ENCODE results near the gene PRDM16.

PRDM16 gene

DNA sequence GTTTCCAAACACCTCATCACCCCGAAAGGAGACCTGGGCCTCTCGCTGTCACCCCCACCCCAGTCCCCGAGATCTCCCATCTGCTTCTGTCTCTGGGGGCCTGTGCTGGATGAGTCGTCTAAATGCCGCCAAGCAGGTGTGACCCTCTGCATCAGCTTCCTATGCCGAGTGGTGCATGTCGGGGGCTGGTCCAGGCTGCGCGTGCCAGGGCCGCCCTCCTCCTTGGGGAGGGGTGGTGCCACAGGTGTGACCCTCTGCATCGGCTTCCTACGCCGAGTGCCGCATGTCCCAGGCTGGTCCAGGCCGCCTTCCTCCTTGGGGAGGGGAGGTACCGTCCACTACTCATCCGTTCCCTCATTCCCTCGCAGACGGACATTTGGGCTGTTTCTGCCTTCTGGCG, 115.7 kb downstream of the PRDM16 start:
- DNase-seq (ENCODE audit: low spot score), result no peak

DNA sequence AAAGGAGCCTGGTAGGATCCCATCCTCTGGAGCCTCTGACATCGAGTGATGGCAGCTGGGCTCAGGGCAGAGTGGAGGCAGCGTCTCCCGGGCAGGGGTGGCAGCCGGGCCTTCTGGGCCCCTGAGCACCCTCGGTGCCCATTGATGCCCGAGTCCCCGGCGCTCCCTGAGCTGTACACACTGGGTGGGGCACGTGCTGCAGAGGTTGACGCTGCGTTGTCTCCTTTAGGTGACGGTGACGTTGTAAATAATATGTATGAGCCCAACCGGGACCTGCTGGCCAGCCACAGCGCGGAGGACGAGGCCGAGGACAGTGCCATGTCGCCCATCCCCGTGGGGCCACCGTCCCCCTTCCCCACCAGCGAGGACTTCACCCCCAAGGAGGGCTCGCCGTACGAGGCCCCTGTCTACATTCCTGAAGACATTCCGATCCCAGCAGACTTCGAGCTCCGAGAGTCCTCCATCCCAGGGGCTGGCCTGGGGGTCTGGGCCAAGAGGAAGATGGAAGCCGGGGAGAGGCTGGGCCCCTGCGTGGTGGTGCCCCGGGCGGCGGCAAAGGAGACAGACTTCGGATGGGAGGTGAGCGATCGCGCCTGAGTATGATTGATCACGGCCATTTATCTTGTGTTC, 117.0 kb downstream of the PRDM16 start:
- DNase-seq (ENCODE audit: low spot score), result no peak

DNA sequence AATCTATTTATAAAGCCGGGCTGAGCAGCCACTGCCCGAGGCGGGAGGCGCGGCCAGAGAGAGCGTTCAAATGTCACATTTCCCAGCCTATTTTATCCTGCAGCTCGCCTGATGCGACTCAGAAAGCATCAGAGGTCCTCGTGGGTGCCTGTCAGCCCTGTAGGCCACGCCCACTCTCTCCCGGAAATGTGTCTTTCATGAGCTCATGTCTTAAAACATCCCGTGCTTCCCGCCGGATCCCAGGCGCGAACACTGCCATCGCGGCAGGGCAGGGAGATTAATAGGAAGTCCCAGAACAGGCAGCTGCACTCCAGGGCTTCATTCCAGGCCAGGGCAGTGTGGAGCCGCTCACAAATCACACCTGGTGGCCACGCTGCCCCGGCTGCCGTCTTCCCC, 117.5 kb downstream of the PRDM16 start:
- DNase-seq (ENCODE audit: low spot score), result peak; percentile 12

DNA sequence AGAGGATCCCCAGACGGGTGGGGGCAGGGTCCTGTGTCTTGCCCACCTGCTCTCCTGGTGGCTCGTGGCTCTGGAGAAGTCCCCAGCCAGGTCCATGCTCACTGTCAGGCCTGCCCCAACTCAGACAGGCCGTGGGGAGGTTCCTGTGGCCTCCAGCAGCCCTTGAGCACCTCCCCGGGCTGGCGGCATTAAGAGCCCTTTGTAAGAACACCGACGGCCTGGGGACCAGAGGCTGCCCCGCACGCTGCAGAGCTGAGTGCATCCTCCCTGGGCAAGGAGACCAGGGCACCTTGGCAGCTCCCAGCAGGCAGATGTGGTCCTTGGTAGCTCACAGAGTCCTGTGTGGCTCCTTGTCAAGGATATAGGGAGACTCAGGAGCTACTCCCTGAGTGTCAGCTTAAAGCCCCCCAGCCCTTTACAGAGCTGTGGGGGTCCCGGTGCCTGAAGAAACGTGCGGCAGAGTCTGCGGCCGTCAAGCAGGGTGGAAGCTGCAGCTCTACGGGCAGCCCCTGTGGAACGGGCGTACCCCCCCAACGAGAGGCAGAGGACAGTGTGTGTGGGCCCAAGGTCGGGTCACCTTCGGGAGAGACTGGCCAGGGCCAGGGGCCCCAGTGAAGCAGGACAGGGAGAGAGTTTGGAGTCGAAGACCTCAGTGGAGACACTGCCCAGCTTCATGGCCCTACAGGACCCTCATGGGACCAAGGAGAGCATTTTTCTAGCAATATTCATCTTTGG, 118.6 kb downstream of the PRDM16 start:
- no peak for DNase-seq (ENCODE audit: low spot score)

DNA sequence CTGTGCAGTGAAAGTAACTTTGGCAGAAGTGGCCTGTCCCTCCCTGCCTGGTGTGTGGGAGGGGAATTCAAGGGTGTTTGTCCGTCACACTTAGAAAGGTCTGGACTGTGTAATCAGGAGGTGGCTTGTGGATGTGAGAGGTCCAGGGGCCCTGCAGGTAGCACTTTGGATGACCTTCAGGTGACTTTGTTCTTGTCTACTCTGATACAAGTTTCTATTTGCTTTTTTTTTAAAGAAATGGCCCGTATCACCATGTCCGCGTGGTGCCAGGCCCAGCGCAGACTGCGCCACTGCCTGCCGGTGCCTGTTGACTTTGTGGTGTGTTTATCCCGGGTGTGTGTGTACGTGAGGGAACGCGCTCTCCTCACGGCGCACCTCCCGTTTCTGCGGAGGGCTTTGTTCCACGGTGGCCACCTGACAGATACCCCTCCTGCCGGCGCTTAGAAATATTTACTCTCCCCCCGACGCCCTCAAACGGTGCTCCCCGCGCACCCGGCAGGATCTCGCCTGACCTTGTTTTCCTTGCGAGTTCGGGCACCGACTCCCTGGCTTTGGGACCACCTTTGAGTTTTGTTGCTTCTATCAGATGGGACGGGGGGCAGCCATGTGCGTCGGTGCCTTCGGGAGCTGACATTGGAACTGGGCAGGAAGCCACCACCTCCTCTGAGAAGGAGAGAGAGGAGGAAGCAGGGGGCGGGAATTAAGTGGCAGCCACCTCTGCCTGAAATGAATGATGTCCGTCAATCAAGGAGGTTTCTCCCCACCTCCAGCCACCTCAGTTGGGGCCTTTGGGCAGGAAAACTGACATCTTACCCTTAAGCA, 119.4 kb downstream of the PRDM16 start:
- DNase-seq (ENCODE audit: low spot score), result no peak

DNA sequence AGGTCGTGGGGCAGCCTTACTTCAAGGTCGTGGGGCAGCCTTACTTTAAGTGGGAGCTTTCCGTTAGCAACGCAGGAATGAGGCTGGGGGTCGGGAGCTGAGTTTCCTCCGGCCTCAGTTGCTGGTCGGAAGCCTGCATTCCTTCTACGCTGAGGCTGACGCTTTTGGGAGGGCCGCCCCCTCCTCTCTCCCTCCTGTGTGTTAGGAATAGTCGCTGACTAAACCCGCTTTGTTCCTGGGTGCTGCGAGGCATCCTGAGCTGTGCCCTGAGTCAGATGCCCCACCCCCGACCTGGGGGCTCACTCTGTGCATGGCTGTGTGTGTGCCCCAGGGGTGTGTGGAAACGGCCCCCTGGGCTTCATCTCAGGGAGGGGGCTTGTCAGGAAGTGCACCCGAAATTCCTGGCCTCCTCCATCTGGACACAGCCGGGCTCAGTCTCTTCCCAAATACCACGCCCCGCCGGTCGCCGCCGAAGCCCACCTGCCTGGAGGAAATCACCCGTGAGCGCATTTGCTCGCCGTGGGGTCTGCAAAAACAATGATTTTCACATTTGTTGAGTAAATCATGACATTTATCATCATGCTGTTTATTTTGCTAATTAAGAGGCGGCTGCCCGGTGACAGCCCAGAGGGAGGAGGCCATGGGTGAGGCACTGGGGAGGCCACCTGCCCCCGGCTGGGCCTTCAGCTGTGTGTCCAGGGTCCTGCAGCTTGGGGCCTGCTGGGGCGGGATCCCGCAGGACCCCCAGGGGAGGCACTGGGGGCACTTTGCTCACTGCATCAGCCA, 121.4 kb downstream of the PRDM16 start:
- DNase-seq (ENCODE audit: low spot score), result no peak

DNA sequence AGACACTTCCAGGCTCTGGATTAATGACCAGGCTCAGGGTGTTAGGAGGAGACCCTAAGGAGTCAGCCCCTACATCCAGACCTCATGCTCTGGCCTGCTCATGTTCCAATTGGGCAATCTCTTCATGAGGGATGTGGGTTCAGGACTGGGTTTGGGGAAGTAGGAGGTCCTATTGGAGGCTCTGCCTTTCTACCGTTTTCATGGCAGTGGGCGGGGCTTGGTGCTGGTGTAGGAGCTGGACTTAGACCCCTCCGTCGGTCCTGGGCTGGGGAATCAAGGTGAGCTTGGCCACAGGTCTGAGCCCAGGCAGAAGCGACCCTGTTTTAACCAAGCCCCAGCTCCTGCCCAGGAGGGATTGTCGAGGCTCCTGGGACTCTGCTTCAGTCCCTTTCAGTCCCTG, 123.4 kb downstream of the PRDM16 start:
- no peak for DNase-seq (ENCODE audit: low spot score)

DNA sequence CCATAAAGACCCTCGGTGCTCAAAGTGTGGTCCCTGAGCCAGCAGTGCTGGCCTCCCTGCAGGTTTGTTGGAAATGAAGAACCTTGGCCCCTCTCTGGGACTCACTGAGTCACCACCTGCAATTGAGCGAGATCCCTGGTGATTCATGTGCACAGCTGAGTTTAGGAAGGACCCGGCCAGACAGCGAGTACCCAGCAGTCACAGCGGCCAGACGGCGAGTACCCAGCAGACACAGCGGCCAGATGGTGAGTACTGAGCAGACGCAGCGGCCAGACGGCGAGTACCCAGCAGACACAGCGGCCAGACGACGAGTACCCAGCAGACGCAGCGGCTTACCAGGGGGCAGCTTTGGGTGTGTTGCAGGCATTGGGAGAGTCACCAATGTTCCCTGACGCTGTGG, 123.8 kb downstream of the PRDM16 start:
- DNase-seq (ENCODE audit: low spot score), result no peak

DNA sequence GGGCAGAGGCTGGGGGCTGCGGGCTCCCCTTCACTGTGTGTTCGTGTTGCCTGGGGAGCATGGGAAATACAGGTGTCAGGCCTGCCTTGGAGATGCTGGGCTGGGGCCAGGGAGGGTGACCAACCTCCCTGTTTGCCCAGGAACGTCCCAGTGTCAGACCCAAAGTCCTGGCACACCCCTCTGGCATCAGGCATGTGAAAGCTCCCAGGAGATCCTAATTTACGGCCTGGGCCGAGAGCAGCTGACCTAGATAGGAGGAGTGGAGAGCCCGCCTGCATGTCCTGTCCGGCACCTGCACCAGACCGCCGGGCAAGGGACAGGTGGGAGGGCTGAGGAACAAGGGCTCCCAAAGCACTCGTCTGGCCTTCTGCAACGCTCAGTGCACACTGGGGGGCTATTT, 124.8 kb downstream of the PRDM16 start:
- DNase-seq (ENCODE audit: low spot score), result no peak

DNA sequence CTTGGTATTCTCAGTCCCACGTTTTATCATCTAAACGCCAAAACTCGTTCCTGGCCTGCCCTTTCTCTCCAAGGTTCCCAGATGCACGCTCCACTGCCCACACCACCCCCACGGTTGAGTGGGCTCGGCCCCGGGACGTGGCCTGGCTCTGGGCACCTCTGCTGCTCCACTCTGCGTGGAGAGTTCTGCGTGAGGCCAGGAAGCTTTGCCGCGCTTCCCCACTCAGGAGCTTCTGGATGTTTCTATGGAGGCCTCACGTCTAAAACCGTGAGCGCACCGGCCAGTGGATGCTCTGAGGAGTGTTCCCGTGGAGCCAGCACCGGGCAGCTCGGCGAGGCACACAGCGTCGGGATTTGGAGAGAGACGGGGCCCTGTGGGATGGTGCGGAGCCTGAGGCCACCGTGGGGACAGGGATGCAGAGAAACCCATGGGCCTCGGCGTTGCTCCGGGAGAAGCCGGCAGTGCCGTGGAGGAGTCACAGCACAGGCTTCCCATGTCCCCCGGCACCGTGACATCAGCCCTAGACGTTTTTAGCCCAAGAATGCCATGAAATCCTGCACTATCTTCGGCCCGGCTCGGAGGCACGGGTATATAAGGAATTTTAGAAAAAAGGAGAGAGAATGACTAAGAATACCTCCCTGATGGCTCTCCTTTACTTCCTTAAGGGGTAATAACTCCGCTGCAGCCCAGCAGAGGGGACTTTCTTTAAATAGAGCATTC, 125.9 kb downstream of the PRDM16 start:
- DNase-seq (ENCODE audit: low spot score), result no peak

DNA sequence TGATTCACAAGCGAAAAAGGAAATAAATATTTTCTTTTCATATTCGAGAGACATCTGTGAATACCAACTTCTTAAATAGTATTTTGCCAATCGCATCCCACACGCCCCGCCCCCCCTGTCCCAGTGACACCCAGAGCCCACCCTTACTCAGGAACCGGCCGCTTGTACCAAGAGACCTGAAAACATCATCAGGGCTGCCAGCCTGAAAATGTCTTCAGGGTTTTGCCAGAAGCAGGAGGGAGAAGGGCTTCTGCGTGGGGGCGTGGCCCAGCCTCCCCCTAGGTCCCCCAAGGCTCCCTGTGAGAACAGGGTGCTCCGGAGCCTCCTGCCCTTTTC, 126.4 kb downstream of the PRDM16 start:
- DNase-seq (ENCODE audit: low spot score), result no peak

DNA sequence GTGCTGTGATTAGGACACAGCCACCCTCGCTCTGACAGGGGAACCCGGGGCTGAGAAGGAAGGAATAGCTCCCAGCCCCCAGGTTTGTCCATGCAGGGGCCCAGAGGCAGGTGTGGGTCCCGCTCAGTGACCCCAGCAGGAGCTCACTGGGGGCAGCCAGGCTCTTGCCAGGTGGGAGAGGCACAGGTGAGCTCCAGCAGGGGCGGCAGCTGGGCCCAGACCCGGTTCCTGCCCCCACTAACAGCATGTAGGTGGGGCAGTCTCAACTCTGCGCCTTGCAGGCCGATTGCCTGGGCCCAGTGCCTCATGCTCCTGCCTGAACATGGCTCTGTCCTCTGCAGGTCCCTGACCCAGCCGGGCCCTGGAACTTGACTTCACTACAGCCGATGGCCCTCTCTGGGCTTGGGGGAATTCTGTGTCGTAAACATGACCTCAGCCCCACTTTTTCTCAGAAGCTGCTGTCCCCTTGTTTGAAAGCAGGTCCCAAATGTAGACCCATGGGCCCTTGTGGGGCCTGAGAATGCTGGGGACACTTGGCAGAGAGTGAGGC, 127.0 kb downstream of the PRDM16 start:
- DNase-seq (ENCODE audit: low spot score), result no peak

DNA sequence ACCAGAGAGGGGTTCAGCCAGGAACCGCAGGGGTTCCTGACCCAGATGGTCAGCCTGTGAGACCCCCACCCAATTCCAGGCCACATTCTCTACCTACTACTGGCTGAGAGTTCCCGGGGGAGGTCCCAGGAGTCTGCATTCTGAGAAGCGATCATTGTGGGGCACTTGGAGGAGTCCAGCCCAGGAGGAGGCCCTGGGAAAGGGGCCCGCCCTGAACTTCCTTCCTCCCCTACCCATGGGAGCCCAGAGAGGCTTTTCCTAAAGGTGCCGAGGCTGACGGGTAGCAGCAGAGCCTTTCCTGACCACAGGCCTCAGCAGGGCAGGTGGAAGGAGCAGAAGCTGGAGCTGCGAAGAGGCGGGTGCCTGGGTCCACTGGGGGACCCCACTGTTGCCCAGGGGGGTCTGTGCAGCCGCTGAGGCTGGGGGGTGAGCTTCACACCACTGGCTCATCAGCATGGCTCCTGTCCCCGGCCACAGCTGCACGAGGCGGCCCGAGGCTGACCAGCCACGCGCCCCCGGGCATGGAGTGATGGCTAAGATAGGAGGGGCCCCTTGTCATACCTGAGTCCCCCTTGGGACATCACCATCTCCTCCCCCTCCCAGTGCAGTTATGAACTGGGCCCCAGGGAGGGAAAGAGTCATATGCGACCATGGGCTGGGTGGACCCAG, 127.7 kb downstream of the PRDM16 start:
- DNase-seq (ENCODE audit: low spot score), result no peak

DNA sequence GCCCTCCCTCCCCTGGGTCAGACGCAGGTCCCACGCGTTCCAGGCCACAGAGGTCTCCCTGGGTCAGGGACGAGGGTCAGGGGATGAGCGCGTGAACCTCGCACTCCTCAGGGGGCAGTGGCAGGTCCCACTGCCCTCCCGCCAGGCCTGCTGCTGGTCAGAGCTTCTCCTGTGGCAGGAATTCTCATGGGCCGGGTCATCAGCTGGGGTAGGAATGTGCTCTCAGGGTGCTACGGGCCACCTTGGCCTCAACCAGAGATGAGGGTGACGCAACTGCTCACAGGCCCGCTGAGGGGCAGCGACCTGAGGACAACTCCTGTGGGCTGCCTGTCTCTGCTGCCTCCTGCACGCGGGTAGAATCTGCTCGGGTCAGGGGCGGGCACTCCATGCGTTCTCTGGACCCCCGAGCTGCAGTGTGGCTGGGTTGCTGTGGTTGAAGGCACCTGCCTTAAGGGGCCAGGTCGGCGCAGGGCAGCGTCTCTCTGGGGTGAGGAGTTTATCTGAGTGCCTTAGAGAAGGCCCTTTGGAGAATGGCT, 128.8 kb downstream of the PRDM16 start:
- no peak for DNase-seq (ENCODE audit: low spot score)

DNA sequence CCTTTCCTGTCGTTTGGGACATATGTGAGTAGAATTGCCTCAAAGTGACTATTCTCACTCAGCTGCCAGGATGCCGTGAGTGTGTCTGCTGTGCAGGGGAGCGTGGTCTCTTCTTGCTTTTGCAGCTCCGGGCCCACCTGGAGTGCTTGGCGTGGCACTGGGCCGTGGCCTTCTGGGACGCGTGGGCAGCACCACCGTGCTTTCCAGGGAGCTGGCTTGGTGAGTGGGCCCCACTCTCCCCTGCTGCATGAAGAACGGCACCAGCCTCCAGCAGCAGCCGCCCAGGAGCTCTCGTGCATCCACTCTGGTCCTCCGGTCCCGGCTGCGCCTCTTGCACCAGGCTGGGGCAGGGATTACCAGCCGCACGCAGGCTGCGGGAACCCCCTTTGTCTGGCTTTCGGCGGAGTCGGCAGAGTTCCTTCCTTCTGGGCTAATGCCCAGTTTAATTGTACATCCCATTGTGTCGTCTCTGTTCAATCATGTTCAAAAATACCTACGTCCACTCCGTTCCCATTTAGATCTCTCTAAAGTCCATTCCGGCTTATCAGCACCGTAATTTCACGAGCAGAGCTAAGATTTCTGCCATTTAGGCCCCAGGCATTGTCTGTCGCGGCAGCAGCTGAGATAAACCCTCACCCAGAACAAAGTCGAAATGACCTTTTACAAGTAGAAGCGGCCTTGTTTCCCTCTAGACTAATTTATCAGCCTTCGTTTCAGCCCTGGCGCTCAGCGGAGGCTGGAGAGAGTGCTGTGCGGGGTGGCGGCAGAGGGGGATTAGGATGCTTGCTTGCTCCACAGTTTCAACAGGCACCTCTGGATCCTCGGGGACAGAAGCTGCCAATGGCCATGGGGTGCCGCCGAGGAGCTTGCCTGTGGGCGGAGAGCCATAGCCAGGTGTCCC, 129.6 kb downstream of the PRDM16 start:
- DNase-seq (ENCODE audit: low spot score), result no peak

DNA sequence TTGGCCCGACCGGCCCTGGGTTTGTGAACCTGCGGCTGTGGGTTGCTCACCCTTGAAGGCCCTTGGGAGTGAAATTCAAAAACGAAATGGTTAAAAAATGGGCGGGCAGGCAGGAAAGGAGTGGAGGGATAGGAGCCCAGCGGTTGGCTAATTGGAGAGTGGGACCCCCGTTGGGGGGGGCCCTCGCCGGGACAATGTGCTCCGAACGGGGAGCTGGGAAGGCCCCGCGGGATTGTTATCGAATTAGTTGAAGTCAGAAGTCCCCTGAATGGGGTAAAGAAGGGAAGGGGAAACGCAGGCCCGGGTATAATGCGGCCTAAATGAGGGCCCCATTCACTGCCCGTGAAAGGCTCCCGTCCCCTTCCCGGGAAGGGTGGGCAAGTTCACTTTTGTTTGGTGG, 135.7 kb downstream of the PRDM16 start:
- DNase-seq (ENCODE audit: low spot score), result no peak

DNA sequence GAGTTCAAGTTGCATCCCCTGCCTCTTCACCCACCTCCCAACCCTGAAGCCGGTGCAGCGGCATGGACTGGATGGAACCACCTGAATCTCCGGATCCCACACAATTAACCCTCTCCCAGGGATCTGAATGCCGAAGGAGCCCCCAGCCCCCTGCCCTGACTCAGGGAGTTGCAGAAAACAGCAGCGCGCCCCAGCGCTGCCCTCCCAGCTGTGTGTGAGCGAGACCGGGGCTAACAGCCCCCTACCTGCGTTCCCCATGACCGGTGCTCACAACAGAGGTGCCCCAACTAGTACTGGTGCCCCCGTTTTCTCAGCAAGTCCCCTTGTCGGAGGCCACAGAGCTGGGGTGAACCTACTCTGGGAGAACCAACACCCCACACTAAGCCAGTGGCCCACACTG, 136.8 kb downstream of the PRDM16 start:
- DNase-seq (ENCODE audit: low spot score), result no peak

DNA sequence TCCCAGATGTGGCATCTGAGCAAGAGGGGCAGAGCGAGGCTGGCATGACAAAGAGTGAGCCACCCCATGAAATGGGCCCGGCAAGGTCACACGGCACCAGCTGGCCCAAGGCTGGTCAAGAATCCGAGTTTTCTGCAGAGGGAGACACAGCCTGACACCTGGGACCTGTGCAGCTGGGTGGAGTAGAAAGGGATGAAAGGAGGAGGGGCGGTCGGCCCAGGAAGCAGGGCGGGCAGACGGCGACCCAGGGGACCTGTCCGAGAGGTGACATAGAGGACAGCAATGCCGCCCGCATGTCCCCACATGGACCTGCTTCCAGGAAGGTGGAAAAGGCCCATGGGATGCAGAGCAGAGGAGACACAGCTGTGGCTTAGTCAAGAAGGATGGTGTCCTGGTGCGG, 137.7 kb downstream of the PRDM16 start:
- no peak for DNase-seq (ENCODE audit: low spot score)

DNA sequence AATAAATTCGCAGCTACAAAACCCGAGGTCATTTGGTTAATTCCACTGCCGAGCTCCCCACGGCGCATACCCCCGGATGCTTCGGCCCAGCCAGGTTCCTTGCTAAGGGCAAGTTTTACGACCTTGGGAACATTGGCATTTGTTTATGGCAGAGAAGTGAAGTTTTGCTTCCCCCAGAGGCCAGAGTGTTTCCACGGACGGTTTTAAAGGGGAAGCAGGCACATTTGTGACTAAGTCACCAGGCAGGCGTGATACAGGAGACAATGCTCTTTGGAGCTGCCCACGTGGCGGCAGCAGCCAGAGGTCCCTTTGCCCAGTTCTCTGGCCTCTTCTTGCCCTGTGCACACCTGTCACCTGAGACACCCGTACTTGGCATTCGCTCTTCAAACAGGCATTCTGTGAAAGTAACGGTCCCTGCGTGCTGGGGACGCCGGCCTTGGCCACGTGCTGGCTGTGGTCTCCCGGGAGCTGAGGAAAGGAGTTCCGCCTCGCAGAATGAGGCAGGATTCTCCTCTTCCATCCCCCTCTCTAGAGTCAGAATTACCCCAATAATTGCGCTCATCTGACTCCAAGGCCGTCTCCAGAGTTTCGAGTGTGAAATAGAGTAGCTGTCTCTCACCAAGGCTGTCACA, 138.3 kb downstream of the PRDM16 start:
- DNase-seq (ENCODE audit: low spot score), result no peak
